HEK293T (cell line): ENCODE results near the gene SIAH3.

Source experiments
- CTCF ChIA-PET: fragments of 350-600 bp; formaldehyde crosslinking; extraction: SDS; loops from one replicate; lab custom pipeline; 2021; ENCODE audit warnings: antibody characterized with exemption, inconsistent platforms; lab: Yijun Ruan, JAX
- POLR2A ChIA-PET: fragments of 350-600 bp; formaldehyde crosslinking; extraction: SDS; loops from one replicate; lab custom pipeline; 2020; ENCODE audit warnings: antibody characterized with exemption, inconsistent platforms; lab: Yijun Ruan, JAX
- DNase-seq: peaks from one replicate; pipeline ENCODE4 v3.0.0; 2012; ENCODE audit warnings: mixed read lengths; ENCODE audit errors: extremely low spot score
- ARNT ChIP-seq: fragments of 450-650 bp; IDR thresholded peaks from 2 replicates; pipeline ENCODE4 v1.6.1; 2017; ENCODE audit warnings: mild to moderate bottlenecking
- BHLHE40 ChIP-seq: fragments of 450-650 bp; IDR thresholded peaks from 2 replicates; pipeline ENCODE4 v1.6.1; 2016; ENCODE audit warnings: mild to moderate bottlenecking, moderate library complexity, borderline replicate concordance
- CTBP1 ChIP-seq: fragments of 450-650 bp; IDR thresholded peaks from 2 replicates; pipeline ENCODE4 v1.6.1; 2016; ENCODE audit warnings: borderline replicate concordance
- ELF4 ChIP-seq: fragments of 450-650 bp; IDR thresholded peaks from 2 replicates; pipeline ENCODE4 v1.6.1; 2017; ENCODE audit warnings: antibody characterized with exemption
- FOXA1 ChIP-seq: fragments of 450-650 bp; IDR thresholded peaks from 2 replicates; pipeline ENCODE4 v1.6.1; 2016; ENCODE audit warnings: mild to moderate bottlenecking
- FOXK2 ChIP-seq: fragments of 450-650 bp; IDR thresholded peaks from 2 replicates; pipeline ENCODE4 v1.6.1; 2016; ENCODE audit warnings: mild to moderate bottlenecking
- FOXM1 ChIP-seq: fragments of 450-650 bp; IDR thresholded peaks from 2 replicates; pipeline ENCODE4 v1.6.1; 2017; ENCODE audit warnings: mild to moderate bottlenecking, borderline replicate concordance
- HDGF ChIP-seq: fragments of 450-650 bp; IDR thresholded peaks from 2 replicates; pipeline ENCODE4 v1.6.1; 2017; ENCODE audit warnings: antibody characterized with exemption, borderline replicate concordance
- L3MBTL2 ChIP-seq: fragments of 450-650 bp; conservative IDR thresholded peaks from 2 replicates; pipeline ENCODE4 v1.6.1; 2016; ENCODE audit warnings: mild to moderate bottlenecking
- LEF1 ChIP-seq: fragments of 450-650 bp; IDR thresholded peaks from 2 replicates; pipeline ENCODE4 v1.6.1; 2017; ENCODE audit warnings: mild to moderate bottlenecking, borderline replicate concordance
- NFRKB ChIP-seq: fragments of 450-650 bp; IDR thresholded peaks from 2 replicates; pipeline ENCODE4 v1.6.1; 2016; ENCODE audit warnings: mild to moderate bottlenecking, moderate library complexity
- SP1 ChIP-seq: fragments of 450-650 bp; IDR thresholded peaks from 2 replicates; pipeline ENCODE4 v1.6.1; 2017
- SUZ12 ChIP-seq: fragments of 450-650 bp; IDR thresholded peaks from 2 replicates; pipeline ENCODE4 v1.6.1; 2016; ENCODE audit warnings: mild to moderate bottlenecking
- TARDBP ChIP-seq: fragments of 450-650 bp; IDR thresholded peaks from 2 replicates; pipeline ENCODE4 v1.6.1; 2016
- ZNF384 ChIP-seq: fragments of 450-650 bp; IDR thresholded peaks from 2 replicates; pipeline ENCODE4 v1.6.1; 2016
- TF ChIP-seq, protein P1 (sequence below): fragments of 450-650 bp; IDR thresholded peaks from 2 replicates; pipeline ENCODE4 v1.6.1; 2016

SIAH3 gene

GRCh38 chr13:45821811-45822210 is 29.7 kb downstream of the SIAH3 start:
- no peak for TF ChIP-seq CTBP1
- no peak for TF ChIP-seq LEF1
- TF ChIP-seq ARNT = no peak
- no peak for TF ChIP-seq SUZ12
- no peak for TF ChIP-seq NFRKB
- TF ChIP-seq HDGF = no peak
- no peak for TF ChIP-seq L3MBTL2
- no peak for TF ChIP-seq TARDBP
- no peak for TF ChIP-seq SP1
- TF ChIP-seq ELF4 = no peak
- no peak for TF ChIP-seq ZNF384
- DNase-seq = no peak
- ChIA-PET POLR2A (no interaction called here), CTCF (no interaction called here)

- TF ChIP-seq ELF4 = no peak
- TF ChIP-seq LEF1 = no peak
- no peak for TF ChIP-seq L3MBTL2
- no peak for TF ChIP-seq TARDBP
- TF ChIP-seq ARNT = no peak
- TF ChIP-seq NFRKB = no peak
- no peak for TF ChIP-seq SUZ12
- TF ChIP-seq, protein P1, sequence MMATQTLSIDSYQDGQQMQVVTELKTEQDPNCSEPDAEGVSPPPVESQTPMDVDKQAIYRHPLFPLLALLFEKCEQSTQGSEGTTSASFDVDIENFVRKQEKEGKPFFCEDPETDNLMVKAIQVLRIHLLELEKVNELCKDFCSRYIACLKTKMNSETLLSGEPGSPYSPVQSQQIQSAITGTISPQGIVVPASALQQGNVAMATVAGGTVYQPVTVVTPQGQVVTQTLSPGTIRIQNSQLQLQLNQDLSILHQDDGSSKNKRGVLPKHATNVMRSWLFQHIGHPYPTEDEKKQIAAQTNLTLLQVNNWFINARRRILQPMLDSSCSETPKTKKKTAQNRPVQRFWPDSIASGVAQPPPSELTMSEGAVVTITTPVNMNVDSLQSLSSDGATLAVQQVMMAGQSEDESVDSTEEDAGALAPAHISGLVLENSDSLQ = no peak
- TF ChIP-seq FOXA1 = no peak
- TF ChIP-seq SP1 = no peak
- no peak for TF ChIP-seq CTBP1
- no peak for TF ChIP-seq ZNF384
- TF ChIP-seq FOXM1 = no peak
- TF ChIP-seq FOXK2 = no peak
- TF ChIP-seq HDGF = no peak
- no peak for TF ChIP-seq BHLHE40
- CTCF ChIA-PET = no interaction called here
- POLR2A ChIA-PET = no interaction called here
- DNase-seq = no peak
Measured at GRCh38 chr13:45820106-45820838, 31.3 kb downstream of the SIAH3 start.

- no peak for DNase-seq
- ChIA-PET CTCF (interaction anchor here (0.5 kb wide), 1 partner anchor 195 kb away, joined by 4 read pairs; no protein-coding TSS in a partner anchor), POLR2A (no interaction called here)
- TF ChIP-seq CTBP1 (no peak), BHLHE40 (no peak), FOXK2 (no peak), TARDBP (no peak), ELF4 (no peak), ZNF384 (no peak), L3MBTL2 (no peak), NFRKB (no peak), FOXA1 (no peak), HDGF (no peak), LEF1 (no peak), FOXM1 (no peak), SP1 (no peak), ARNT (no peak), SUZ12 (no peak)
- TF ChIP-seq, protein P1 = no peak
Measured at GRCh38 chr13:45817833-45818232, 33.7 kb downstream of the SIAH3 start.

DNA sequence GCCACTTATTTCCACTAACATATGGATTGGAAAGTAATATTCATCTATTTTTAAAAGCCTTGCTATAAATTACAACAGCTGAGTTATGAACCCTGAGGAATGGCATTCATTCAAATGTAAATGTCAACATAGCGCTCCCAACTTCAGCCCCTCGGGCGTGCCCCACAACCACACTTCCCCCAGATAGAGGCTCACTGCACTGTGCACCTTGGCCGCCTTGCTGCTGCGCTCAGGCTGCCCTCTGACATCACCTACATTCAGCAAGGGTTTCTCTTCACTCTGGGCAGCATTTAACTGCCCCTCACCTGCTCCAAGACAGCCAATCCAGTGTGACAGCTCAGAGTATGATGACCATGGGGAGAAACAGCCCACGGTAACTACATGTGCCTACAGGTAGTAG is 35.1 kb downstream of the SIAH3 start:
- POLR2A ChIA-PET = no interaction called here
- CTCF ChIA-PET = no interaction called here

DNA sequence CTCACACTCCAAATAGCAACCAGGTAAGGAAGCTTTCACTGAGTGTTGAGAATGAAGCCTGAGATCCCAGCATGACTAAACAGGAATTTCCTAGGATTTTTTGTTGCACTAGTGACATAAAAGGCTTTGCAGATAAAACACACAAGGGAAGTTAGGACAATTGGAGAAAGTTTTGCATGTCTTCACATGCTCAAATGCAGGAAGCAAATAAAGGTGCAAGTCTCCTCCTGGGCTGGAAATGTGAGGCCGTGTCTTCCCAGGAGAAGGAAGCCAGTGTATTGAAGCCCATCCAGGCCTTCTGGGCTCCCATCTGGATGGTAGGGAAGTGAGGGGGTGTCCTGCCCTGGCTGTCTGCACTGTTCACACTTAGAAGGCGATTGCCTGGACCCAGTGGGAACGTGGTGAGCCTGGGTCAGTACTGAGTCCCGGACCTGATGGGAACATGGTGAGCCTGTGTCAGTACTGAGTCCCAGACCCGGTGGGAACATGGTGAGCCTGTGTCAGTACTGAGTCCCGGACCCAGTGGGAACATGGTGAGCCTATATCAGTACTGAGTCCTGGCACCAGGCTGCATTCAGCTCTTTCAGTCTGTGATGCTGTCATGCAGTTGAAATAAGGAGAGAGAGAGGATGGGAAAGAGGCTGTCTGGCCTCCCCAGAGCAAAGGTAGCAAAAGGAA is 38.7 kb downstream of the SIAH3 start:
- no peak for TF ChIP-seq L3MBTL2
- no peak for TF ChIP-seq CTBP1
- TF ChIP-seq LEF1 = no peak
- TF ChIP-seq ZNF384 = no peak
- TF ChIP-seq HDGF = no peak
- TF ChIP-seq FOXM1 = no peak
- TF ChIP-seq SUZ12 = no peak
- no peak for TF ChIP-seq NFRKB
- no peak for TF ChIP-seq BHLHE40
- no peak for TF ChIP-seq FOXK2
- TF ChIP-seq, protein P1 = no peak
- ChIA-PET POLR2A (no interaction called here), CTCF (no interaction called here)
- no peak for DNase-seq

More for the DNA sequence above, 35.1 kb downstream of the SIAH3 start:
- DNase-seq = no peak
- TF ChIP-seq SP1 (no peak), TARDBP (no peak), NFRKB (no peak), LEF1 (no peak), FOXK2 (no peak), BHLHE40 (no peak), FOXM1 (no peak), ARNT (no peak), ELF4 (no peak), FOXA1 (no peak), L3MBTL2 (no peak), SUZ12 (no peak), ZNF384 (no peak), HDGF (no peak), CTBP1 (no peak)
- TF ChIP-seq, protein P1 = no peak
